Liver (tissue), 9 donors: ENCODE results near the gene JUNB. TPM values are rescaled to one million over a fixed set of nuclear protein-coding genes. Genes with fewer than 3 reads are reported as not detected.

Experiments
- DNase-seq: peaks from one replicate; pipeline ENCODE4 v3.0.0-alpha.2; 2017; ENCODE audit warnings: low spot score
- H3K27ac ChIP-seq, 2 donors: one replicate each; pipeline ENCODE4 v1.7.0; 2013; ENCODE audit warnings: inconsistent platforms in 2 of 2, low read length in 2 of 2, control low read depth in 1 of 2, low read depth in 1 of 2, mild to moderate bottlenecking in 1 of 2
- H3K27me3 ChIP-seq, 4 donors: one replicate each; pipeline versions ENCODE4 v1.6.1 to v1.7.0; 2013; ENCODE audit warnings: low read length in 3 of 4, inconsistent platforms in 1 of 4, mild to moderate bottlenecking in 1 of 4, moderate library complexity in 1 of 4; ENCODE audit not compliant: control insufficient read depth in 4 of 4, insufficient read depth in 4 of 4
- H3K36me3 ChIP-seq, 4 donors: one replicate each; pipeline versions ENCODE4 v1.6.1 to v1.7.0; 2013; ENCODE audit warnings: low read length in 3 of 4, mild to moderate bottlenecking in 3 of 4, low read depth in 1 of 4, moderate library complexity in 1 of 4; ENCODE audit not compliant: control insufficient read depth in 4 of 4, insufficient read depth in 3 of 4
- H3K4me1 ChIP-seq, 4 donors: one replicate each; pipeline versions ENCODE4 v1.6.1 to v1.7.0; 2013; ENCODE audit warnings: low read length in 3 of 4, mild to moderate bottlenecking in 3 of 4, moderate library complexity in 1 of 4; ENCODE audit not compliant: control insufficient read depth in 4 of 4, insufficient read depth in 4 of 4
- H3K4me3 ChIP-seq, 3 donors: one replicate each; pipeline versions ENCODE4 v1.6.1 to v1.7.0; 2013; ENCODE audit warnings: low read length in 3 of 3, control low read depth in 1 of 3, low read depth in 1 of 3, mild to moderate bottlenecking in 1 of 3
- H3K9ac ChIP-seq, 2 donors: one replicate each; pipeline ENCODE4 v1.7.0; 2013; ENCODE audit warnings: low read length in 2 of 2, mild to moderate bottlenecking in 2 of 2, moderate library complexity in 2 of 2, control low read depth in 1 of 2, low read depth in 1 of 2
- H3K9me3 ChIP-seq, 4 donors: one replicate each; pipeline versions ENCODE4 v1.6.1 to v1.7.0; 2013; ENCODE audit warnings: low read length in 3 of 4; ENCODE audit not compliant: control insufficient read depth in 4 of 4
- CTCF ChIP-seq: fragments of 150-350 bp; IDR thresholded peaks from 2 replicates; pipeline ENCODE4 v1.5.1; 2017; ENCODE audit warnings: improper control_type of control experiment, low read depth, low read length; ENCODE audit not compliant: missing input control
- GABPA ChIP-seq, 2 donors: IDR thresholded peaks in 1 of 2; conservative IDR thresholded peaks in 1 of 2; 2 replicates each; pipeline ENCODE4 v1.6.1; 2016; ENCODE audit warnings: antibody characterized with exemption in 2 of 2, mild to moderate bottlenecking in 1 of 2, moderate library complexity in 1 of 2
- HNF4A ChIP-seq, 2 donors: conservative IDR thresholded peaks; 2 replicates each; pipeline ENCODE4 v1.6.1; 2016; ENCODE audit warnings: antibody characterized with exemption in 2 of 2, mild to moderate bottlenecking in 2 of 2
- HNF4G ChIP-seq: IDR thresholded peaks from 2 replicates; pipeline ENCODE4 v1.6.1; 2016; ENCODE audit warnings: antibody characterized with exemption
- JUND ChIP-seq, 2 donors: IDR thresholded peaks; 2 replicates each; pipeline ENCODE4 v1.6.1; 2016; ENCODE audit warnings: antibody characterized with exemption in 2 of 2
- RAD21 ChIP-seq, 2 donors: IDR thresholded peaks; 2 replicates each; pipeline ENCODE4 v1.6.1; 2016; ENCODE audit warnings: antibody characterized with exemption in 2 of 2, mild to moderate bottlenecking in 2 of 2
- REST ChIP-seq: IDR thresholded peaks from 2 replicates; pipeline ENCODE4 v1.6.1; 2016; ENCODE audit warnings: antibody characterized with exemption, mild to moderate bottlenecking
- RXRA ChIP-seq, 2 donors: IDR thresholded peaks; 2 replicates each; pipeline ENCODE4 v1.6.1; 2017 to 2018; ENCODE audit warnings: antibody characterized with exemption in 2 of 2, mild to moderate bottlenecking in 1 of 2
- TAF1 ChIP-seq: conservative IDR thresholded peaks from 2 replicates; pipeline ENCODE4 v1.6.1; 2016; ENCODE audit warnings: antibody characterized with exemption, mild to moderate bottlenecking
- YY1 ChIP-seq: IDR thresholded peaks from 2 replicates; pipeline ENCODE4 v1.6.1; 2016; ENCODE audit warnings: antibody characterized with exemption, mild to moderate bottlenecking
- ZBTB33 ChIP-seq: IDR thresholded peaks from 2 replicates; pipeline ENCODE4 v1.6.1; 2016; ENCODE audit warnings: antibody characterized with exemption
- WGBS: extraction: QIAGEN DNeasy Blood & Tissue Kit; methylation state at CpG from one replicate; pipeline ENCODE4 v1.1.7; 2013; 5-methylcytosine and 5-hydroxymethylcytosine counted together
- polyA plus RNA-seq, 2 donors: library from polyadenylated mRNA; stranded (reverse) in 1 of 2; unstranded in 1 of 2; fragments of 200-250 nt in 1 of 2; fragments of >200 nt in 1 of 2; fragmentation: Nextera tagmentation in 1 of 2; extraction: Ambion mirVana in 1 of 2; gene quantifications; one replicate each; pipeline versions ENCODE4 v1.2.1 to v1.2.3, GENCODE V29; 2013 to 2015
- total RNA-seq, 2 donors: library from RNA; depleted of rRNA; stranded (reverse); fragments of >200 nt; gene quantifications; one replicate each; pipeline ENCODE4 v1.2.3, GENCODE V29; 2014
- donor health status: healthy.
- donor health status: healthy.
- donor health status: healthy.
- donor health status: healthy.
- donor health status: healthy.

The JUNB gene
- total and polyA plus RNA-seq, 4 donors: 32.7 to 79.2 (median 56.6) TPM

DNA sequence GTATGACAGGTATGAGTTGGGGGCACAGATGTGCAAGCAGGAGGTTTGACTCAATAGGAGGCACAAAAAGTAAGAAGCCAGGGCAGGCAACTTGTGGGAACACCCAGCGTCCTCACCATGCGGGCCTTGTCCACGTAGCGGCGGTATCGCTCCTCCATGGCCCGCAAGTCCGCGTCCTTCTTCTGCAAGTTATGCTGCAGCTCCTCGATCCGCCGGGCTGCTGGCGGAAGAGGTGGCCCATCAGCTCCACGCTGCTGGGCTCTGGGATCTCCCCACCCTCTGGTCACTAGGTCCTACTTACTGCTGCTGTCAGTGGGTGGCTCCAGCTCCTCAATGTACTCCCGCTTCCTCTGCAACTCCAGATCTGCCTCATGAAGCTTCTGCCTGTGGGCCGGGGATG, 26.6 kb upstream of the JUNB start:
- H3K36me3 ChIP-seq: peaks cover 5 to 25% (median 10%) of the 10 kb centered on the region in 4 donors

DNA sequence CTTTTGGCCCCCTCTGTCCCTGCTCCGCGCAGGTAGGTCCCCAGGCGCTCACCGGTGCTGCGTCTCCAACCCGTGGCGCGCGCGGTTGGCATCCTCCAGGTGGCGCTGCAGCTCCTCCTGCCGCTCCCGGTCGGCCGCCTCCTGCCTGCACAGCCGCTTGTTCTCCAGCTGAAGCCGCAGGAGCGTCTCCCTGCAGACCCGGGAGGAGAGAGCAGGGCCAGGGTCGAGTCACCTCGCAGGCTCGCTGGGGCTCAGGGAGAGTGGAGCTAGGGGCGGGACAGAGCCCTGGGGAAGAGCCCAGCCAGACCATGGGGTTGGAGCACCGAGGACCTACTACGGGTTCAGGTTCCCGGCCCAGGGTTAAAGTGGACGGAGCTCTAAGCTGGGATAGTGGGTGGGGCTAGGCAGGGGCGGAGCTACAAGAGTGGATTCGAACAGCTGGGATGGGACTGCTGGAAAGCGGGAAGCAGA, 25.2 kb upstream of the JUNB start:
- peak; percentile 93 for DNase-seq
- peaks cover 7 to 33% (median 12%) of the 10 kb centered on the region in 4 donors for H3K36me3 ChIP-seq
- H3K9ac ChIP-seq: no peak overlapping the region

More for the DNA sequence above, 26.6 kb upstream of the JUNB start:
- no peak overlapping the region for H3K9ac ChIP-seq
- no peaks in the 10 kb centered on the region for H3K9me3 ChIP-seq
- no peak for DNase-seq
- no peak for TF ChIP-seq REST
- TF ChIP-seq TAF1: no peak
- no peak for TF ChIP-seq HNF4A (conservative IDR thresholded peaks at IDR 0.05)
- TF ChIP-seq YY1: no peak
- TF ChIP-seq GABPA (IDR thresholded peaks at IDR 0.05 in 1 of 2, conservative IDR thresholded peaks at IDR 0.05 in 1 of 2): no peak
- no peak for TF ChIP-seq ZBTB33
- no peak for TF ChIP-seq JUND (IDR thresholded peaks at IDR 0.05)
- no peak for TF ChIP-seq HNF4G
- peaks cover 0 to 14% (median under 1%) of the 10 kb centered on the region in 4 donors for H3K4me1 ChIP-seq
- 98% methylated on average over 16 of the region's 16 CpGs for WGBS
- H3K27me3 ChIP-seq: no peaks in the 10 kb centered on the region
- no peak overlapping the region for H3K4me3 ChIP-seq
- H3K27ac ChIP-seq: no peak overlapping the region

More for the DNA sequence above, 25.2 kb upstream of the JUNB start:
- Histone ChIP-seq H3K4me3 (peak overlapping the region; percentile 36 to 52 (median 41)), H3K4me1 (peaks cover 0 to 14% (median under 1%) of the 10 kb centered on the region in 4 donors), H3K9me3 (no peaks in the 10 kb centered on the region), H3K27ac (peak overlapping the region in 1 of 2 donors; percentile 35), H3K27me3 (no peaks in the 10 kb centered on the region)
- TF ChIP-seq RAD21 (IDR thresholded peaks at IDR 0.05) (peak; percentile 66 to 92), CTCF (peak; percentile 54), GABPA (IDR thresholded peaks at IDR 0.05 in 1 of 2, conservative IDR thresholded peaks at IDR 0.05 in 1 of 2) (no peak), RXRA (IDR thresholded peaks at IDR 0.05) (no peak)
- 60% methylated on average over 30 of the region's 30 CpGs for WGBS
